Measurements from ENCODE around the gene ZBTB16.

DNA sequence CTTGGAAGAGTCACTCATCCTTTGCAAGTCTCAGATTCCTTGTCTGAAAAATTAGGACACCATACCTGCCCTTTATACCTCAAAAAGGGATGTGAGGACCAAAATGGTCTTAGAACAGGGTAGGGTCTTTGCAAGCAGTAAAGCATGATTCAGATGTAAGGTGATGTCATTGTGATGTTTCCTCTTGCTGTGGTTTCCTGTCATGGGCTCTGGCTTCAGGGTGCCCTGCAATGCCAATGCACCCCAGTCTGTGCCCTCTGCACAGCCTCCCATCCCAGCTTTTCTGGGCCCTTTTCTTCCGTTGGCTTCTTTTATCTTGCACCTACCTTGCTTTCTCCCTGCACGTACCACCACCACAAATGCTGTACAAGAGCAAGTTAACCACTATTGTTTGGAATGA lies 148.9 kb downstream of the ZBTB16 start:
- TF ChIP-seq, protein P1, sequence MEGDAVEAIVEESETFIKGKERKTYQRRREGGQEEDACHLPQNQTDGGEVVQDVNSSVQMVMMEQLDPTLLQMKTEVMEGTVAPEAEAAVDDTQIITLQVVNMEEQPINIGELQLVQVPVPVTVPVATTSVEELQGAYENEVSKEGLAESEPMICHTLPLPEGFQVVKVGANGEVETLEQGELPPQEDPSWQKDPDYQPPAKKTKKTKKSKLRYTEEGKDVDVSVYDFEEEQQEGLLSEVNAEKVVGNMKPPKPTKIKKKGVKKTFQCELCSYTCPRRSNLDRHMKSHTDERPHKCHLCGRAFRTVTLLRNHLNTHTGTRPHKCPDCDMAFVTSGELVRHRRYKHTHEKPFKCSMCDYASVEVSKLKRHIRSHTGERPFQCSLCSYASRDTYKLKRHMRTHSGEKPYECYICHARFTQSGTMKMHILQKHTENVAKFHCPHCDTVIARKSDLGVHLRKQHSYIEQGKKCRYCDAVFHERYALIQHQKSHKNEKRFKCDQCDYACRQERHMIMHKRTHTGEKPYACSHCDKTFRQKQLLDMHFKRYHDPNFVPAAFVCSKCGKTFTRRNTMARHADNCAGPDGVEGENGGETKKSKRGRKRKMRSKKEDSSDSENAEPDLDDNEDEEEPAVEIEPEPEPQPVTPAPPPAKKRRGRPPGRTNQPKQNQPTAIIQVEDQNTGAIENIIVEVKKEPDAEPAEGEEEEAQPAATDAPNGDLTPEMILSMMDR (conservative IDR thresholded peaks at IDR 0.05) = no peak
- TF ChIP-seq EZH2 (IDR thresholded peaks at IDR 0.05; ENCODE audit: low read depth) = no peak
